ENCODE data around the gene CISD1. TPM values are rescaled to one million over a fixed set of nuclear protein-coding genes. Genes with fewer than 3 reads are reported as not detected.

Gene CISD1
- 33.5 to 56.3 TPM (median 53.1 TPM) in 5 replicates for total RNA-seq (2022; extraction: Qiagen RNA extraction)

GRCh38 chr10:58268946-58269781 is at the start of gene CISD1:
Gene CISD1 (plus strand): TSS chr10:58269162. CDS start chr10:58269274, 112 bp downstream.

GRCh38 chr10:58267713-58268453 is 1.1 kb upstream of the CISD1 start, which contains the start of gene IPMK:
Gene IPMK (minus strand): TSS chr10:58267894. CDS start chr10:58267611, 283 bp downstream.

GRCh38 chr10:58334817-58335305 is 65.9 kb downstream of the CISD1 start, which contains the start of gene UBE2D1:
Gene UBE2D1 (plus strand): TSS chr10:58335006. CDS start chr10:58335202, 196 bp downstream.

Other genes starting within 250 kb of the CISD1 start
- gene IPMK, start 1.3 kb upstream of the CISD1 start, total RNA-seq (2022; extraction: Qiagen RNA extraction): 2.5 to 4.4 TPM (median 3.7 TPM) in 5 replicates
- gene UBE2D1, start 65.8 kb downstream of the CISD1 start, total RNA-seq (2022; extraction: Qiagen RNA extraction): 15.5 to 21.7 TPM (median 20.2 TPM) in 5 replicates
- gene TFAM, start 116.2 kb downstream of the CISD1 start, total RNA-seq (2022; extraction: Qiagen RNA extraction): 61.0 to 91.8 TPM (median 65.9 TPM) in 5 replicates
- 17.0 to 25.8 TPM (median 18.2 TPM) in 5 replicates for gene BICC1, start 243.7 kb downstream of the CISD1 start, total RNA-seq (2022; extraction: Qiagen RNA extraction)